Hepatocyte (in vitro differentiated cells): ENCODE measurements around the gene DNAJB11.

Source experiments
- EZH2 ChIP-seq: fragments of 200-600 bp; sonication (generic); IDR thresholded peaks from 2 replicates; pipeline ENCODE4 v1.6.1; 2016; ENCODE audit warnings: antibody characterized with exemption, mild to moderate bottlenecking, borderline replicate concordance
- TF ChIP-seq, protein P1 (sequence below): fragments of 200-600 bp; sonication (generic); IDR thresholded peaks from 2 replicates; pipeline ENCODE4 v1.5.1; 2016; ENCODE audit warnings: antibody characterized with exemption, mild to moderate bottlenecking; ENCODE audit not compliant: poor library complexity

DNA sequence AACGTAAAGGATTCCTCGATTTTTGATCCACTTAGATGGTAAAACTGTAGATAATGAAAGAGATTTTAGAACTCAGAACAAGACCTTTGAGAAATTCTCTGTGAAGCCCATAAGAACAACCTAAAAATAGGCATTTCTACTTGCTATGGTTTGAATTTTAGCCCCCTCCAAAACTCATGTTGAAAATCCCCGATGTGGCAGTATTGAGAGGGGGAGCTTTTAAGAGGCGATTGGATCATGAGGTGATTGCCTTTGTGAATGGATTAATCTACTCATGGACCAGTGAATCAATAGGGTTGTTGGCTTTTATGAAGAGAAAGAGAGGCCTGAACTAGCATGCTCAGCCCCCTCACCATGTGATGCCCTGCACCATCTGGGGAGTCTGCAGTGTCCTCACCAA lies 22.2 kb downstream of the DNAJB11 start:
- no peak for TF ChIP-seq EZH2
- TF ChIP-seq, protein P1, sequence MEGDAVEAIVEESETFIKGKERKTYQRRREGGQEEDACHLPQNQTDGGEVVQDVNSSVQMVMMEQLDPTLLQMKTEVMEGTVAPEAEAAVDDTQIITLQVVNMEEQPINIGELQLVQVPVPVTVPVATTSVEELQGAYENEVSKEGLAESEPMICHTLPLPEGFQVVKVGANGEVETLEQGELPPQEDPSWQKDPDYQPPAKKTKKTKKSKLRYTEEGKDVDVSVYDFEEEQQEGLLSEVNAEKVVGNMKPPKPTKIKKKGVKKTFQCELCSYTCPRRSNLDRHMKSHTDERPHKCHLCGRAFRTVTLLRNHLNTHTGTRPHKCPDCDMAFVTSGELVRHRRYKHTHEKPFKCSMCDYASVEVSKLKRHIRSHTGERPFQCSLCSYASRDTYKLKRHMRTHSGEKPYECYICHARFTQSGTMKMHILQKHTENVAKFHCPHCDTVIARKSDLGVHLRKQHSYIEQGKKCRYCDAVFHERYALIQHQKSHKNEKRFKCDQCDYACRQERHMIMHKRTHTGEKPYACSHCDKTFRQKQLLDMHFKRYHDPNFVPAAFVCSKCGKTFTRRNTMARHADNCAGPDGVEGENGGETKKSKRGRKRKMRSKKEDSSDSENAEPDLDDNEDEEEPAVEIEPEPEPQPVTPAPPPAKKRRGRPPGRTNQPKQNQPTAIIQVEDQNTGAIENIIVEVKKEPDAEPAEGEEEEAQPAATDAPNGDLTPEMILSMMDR = no peak
